SJSA1 (cell line): ENCODE results near the gene JARID2. TPM values are rescaled to one million over a fixed set of nuclear protein-coding genes. Genes with fewer than 3 reads are reported as not detected.

Source experiments
- DNase-seq, 2 experiments: peaks; one replicate each; pipeline ENCODE4 v3.0.0-alpha.2; 2015 to 2020; ENCODE audit warnings: low spot score in 2 of 2, low read depth in 1 of 2
- H3K27ac ChIP-seq: fragments of 250-450 bp; sonication (Bioruptor Pico); 2 replicates; pipeline ENCODE4 v1.5.1; 2020; ENCODE audit warnings: mild to moderate bottlenecking, moderate library complexity
- H3K27me3 ChIP-seq: fragments of 250-450 bp; sonication (Bioruptor Pico); replicated peaks from 2 replicates; pipeline ENCODE4 v1.5.1; 2020; ENCODE audit warnings: mild to moderate bottlenecking, moderate library complexity
- H3K36me3 ChIP-seq: fragments of 250-450 bp; sonication (Bioruptor Pico); 2 replicates; pipeline ENCODE4 v1.5.1; 2020; ENCODE audit warnings: mild to moderate bottlenecking
- H3K4me1 ChIP-seq: fragments of 250-450 bp; sonication (Bioruptor Pico); replicated peaks from 2 replicates; pipeline ENCODE4 v1.6.1; 2021; ENCODE audit warnings: mild to moderate bottlenecking
- H3K4me3 ChIP-seq: fragments of 250-450 bp; sonication (Bioruptor Pico); 2 replicates; pipeline ENCODE4 v1.5.1; 2020; ENCODE audit warnings: mild to moderate bottlenecking
- H3K9me3 ChIP-seq: fragments of 250-450 bp; sonication (Bioruptor Pico); replicated peaks from 2 replicates; pipeline ENCODE4 v1.5.1; 2020; ENCODE audit warnings: mild to moderate bottlenecking
- total RNA-seq: library from RNA; depleted of rRNA; stranded (reverse); fragments of >200 nt; shearing (Covaris generic); gene quantifications from 2 replicates; pipeline ENCODE4 v1.2.3, GENCODE V29; 2014

The JARID2 gene
- total RNA-seq, 1 experiment from 2014 or later, result 7.0 TPM

DNA sequence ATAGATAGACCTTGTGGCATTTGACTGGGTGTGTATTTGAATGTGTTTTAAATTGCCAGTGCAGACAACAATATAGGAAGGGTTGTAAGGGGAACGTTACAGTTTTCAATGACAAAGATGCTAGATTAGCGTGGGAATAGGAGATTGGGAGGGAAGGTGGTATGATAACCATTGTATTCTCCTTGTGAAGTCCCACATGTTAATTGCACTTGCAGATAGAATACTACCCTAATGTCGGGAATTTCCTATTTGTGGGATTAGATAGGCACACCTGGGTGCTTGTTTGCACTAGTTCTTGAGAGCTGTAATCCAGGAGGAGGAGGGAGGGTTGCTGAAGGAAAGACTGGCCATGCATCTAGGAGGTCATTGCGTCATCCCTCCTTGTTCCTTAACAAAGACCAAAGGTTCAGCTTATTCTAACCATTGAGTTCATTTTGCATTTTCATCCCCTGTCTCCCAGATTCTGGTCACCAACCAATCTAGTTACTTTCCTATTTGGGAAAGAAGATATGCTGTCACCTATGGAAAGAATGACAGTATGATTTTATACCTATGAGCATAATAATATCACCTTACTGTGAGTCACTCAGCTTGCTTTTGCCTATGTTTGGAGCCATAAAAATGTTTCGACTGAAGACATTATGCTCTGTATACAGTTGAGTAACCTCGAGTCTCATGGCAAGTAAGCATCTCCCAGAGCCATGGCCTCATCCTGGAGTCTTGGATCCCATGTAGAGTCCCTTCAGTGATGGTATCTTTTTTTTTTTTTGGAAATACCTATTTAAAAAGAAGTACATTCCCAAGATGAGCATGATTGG is 215.5 kb downstream of the JARID2 start:
- H3K4me1 ChIP-seq, result peaks cover 5% of the 10 kb centered on the region
- H3K27me3 ChIP-seq, result no peaks in the 10 kb centered on the region; the same call in 1 of the 2 replicates
- H3K4me3 ChIP-seq, result no peak overlapping the region
- no peaks in the 10 kb centered on the region for H3K36me3 ChIP-seq
- no peaks in the 10 kb centered on the region for H3K9me3 ChIP-seq
- no peak overlapping the region for H3K27ac ChIP-seq
- no peak for DNase-seq

DNA sequence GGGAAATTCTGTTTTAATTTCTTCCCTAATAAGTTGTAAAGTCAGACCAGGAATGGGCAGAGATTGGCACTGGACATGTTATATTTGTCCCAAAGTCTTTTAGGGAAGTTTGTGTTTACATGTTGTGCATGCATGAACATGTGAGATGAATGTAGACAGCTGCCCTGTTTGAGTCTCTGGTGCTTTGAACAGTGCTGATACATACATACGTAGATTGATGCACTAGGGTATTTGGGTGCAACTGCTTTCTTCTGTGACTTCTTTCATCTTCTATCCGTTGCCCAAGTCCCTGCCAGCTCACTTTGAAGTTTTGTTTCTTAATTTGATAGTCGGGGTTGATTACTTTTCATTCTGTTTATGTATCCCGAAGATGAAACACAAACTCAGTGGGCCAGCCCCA is 216.4 kb downstream of the JARID2 start:
- Histone ChIP-seq H3K4me1 (peaks cover 5% of the 10 kb centered on the region), H3K4me3 (no peak overlapping the region), H3K9me3 (no peaks in the 10 kb centered on the region), H3K36me3 (no peaks in the 10 kb centered on the region), H3K27ac (no peak overlapping the region), H3K27me3 (no peaks in the 10 kb centered on the region; the same call in 1 of the 2 replicates)
- DNase-seq, result peak in 1 of 2 experiments; percentile 4

GRCh38 chr6:15462717-15463525 is 217.1 kb downstream of the JARID2 start:
- H3K4me1 ChIP-seq, result peaks cover 5% of the 10 kb centered on the region
- no peaks in the 10 kb centered on the region for H3K36me3 ChIP-seq
- H3K4me3 ChIP-seq, result no peak overlapping the region
- no peaks in the 10 kb centered on the region; the same call in 1 of the 2 replicates for H3K27me3 ChIP-seq
- no peak overlapping the region for H3K27ac ChIP-seq
- no peaks in the 10 kb centered on the region for H3K9me3 ChIP-seq
- DNase-seq, result peak in 1 of 2 experiments; percentile 36

DNA sequence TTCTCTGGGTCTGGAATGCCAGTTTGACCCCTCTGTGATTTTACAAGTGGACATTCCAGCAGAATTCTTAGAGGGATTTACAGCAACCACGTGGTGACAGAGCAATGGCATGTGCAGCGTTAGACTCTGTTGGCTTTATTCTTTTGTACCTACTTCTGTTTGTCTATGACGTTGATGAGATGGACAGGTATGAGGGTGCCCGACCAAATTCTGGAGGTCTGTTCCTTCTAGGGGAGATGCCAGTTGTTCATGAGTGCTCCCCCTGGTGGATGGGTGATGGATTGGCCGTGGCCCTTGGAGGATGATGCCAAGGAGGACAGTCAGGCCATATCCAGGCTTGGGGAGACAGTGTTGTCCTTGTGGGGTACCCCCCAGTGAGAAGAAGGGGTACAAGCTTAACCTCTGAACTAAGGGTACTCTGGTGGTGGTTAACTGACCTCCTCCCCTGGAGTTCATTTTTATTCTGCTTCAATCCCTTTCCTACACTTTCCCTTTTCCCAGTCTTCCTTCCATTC is 218.4 kb downstream of the JARID2 start:
- Histone ChIP-seq H3K4me1 (peaks cover 5% of the 10 kb centered on the region), H3K27me3 (no peaks in the 10 kb centered on the region; the same call in 1 of the 2 replicates), H3K27ac (no peak overlapping the region), H3K4me3 (no peak overlapping the region), H3K9me3 (no peaks in the 10 kb centered on the region), H3K36me3 (0 out of 2 replicates have a peak, but pooled peaks cover 2% of the 10 kb centered on the region)
- peak; percentile 34 to 52 for DNase-seq

GRCh38 chr6:15465212-15465611 is 219.3 kb downstream of the JARID2 start:
- H3K27me3 ChIP-seq, result no peaks in the 10 kb centered on the region; the same call in 1 of the 2 replicates
- H3K4me3 ChIP-seq, result no peak overlapping the region
- no peak overlapping the region for H3K27ac ChIP-seq
- DNase-seq, result no peak
- 0 out of 2 replicates have a peak, but pooled peaks cover 2% of the 10 kb centered on the region for H3K36me3 ChIP-seq
- H3K9me3 ChIP-seq, result no peaks in the 10 kb centered on the region
- H3K4me1 ChIP-seq, result peaks cover 5% of the 10 kb centered on the region

DNA sequence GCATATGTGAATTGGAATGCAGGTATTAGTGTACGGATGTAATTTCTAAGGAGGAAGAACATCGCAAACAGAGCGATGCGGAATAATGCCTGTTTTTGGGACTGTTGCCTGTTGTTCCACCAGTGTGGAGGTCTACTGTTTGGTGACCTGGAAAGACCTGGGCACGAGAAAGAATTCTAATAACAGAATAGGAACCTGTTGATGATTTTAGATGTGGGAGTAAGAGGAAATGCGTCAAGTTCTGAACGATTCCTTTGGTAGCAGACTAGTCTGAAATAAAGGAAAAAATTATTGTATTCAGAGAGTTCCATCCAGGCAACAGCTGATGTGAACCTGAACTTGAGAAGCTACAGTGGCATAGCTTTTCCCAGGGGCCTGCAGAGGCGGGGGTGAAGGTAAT is 224.9 kb downstream of the JARID2 start:
- no peak for DNase-seq

GRCh38 chr6:15472621-15473020 is 226.8 kb downstream of the JARID2 start:
- no peak overlapping the region for H3K4me3 ChIP-seq
- no peak for DNase-seq
- H3K27me3 ChIP-seq, result no peaks in the 10 kb centered on the region
- H3K4me1 ChIP-seq, result no peaks in the 10 kb centered on the region
- no peaks in the 10 kb centered on the region for H3K9me3 ChIP-seq
- no peak overlapping the region for H3K27ac ChIP-seq
- peaks cover 5% of the 10 kb centered on the region; the same call in 1 of the 2 replicates for H3K36me3 ChIP-seq

More for the DNA sequence above, 224.9 kb downstream of the JARID2 start:
- H3K4me1 ChIP-seq, result no peaks in the 10 kb centered on the region
- no peaks in the 10 kb centered on the region for H3K9me3 ChIP-seq
- H3K36me3 ChIP-seq, result peaks cover 5% of the 10 kb centered on the region; the same call in 1 of the 2 replicates
- no peak overlapping the region for H3K4me3 ChIP-seq
- no peaks in the 10 kb centered on the region for H3K27me3 ChIP-seq
- H3K27ac ChIP-seq, result no peak overlapping the region

- H3K9me3 ChIP-seq, result no peaks in the 10 kb centered on the region
- no peak overlapping the region for H3K27ac ChIP-seq
- peaks cover 5% of the 10 kb centered on the region; the same call in 1 of the 2 replicates for H3K36me3 ChIP-seq
- H3K4me3 ChIP-seq, result no peak overlapping the region
- no peaks in the 10 kb centered on the region for H3K27me3 ChIP-seq
- no peaks in the 10 kb centered on the region for H3K4me1 ChIP-seq
- no peak for DNase-seq
These were observed 227.3 kb downstream of the JARID2 start for GRCh38 chr6:15473174-15473573.

DNA sequence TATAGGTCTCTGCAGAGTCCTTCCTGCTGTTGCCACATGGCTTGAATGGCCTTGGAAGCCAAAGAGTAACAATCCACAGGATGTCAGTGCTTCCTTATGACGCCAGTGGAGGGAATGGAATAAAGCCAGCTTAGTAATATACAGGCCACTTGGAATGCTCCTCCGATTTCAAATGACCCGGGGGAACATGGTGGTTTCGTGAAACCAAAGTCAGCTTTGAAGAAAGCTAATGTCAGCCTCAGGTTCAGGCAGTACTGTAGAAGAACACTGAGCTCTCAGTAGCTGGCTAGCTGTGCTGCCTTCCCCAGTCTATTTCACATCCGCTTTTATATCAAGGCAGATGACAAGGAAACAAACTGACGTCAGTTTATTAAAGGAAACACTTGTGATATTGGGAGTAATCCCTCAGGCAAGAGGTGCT is 227.9 kb downstream of the JARID2 start:
- no peak overlapping the region for H3K27ac ChIP-seq
- H3K27me3 ChIP-seq, result no peaks in the 10 kb centered on the region
- no peak overlapping the region for H3K4me3 ChIP-seq
- H3K9me3 ChIP-seq, result no peaks in the 10 kb centered on the region
- no peaks in the 10 kb centered on the region for H3K4me1 ChIP-seq
- no peak for DNase-seq
- peaks cover 3% of the 10 kb centered on the region; the same call in 1 of the 2 replicates for H3K36me3 ChIP-seq

- Histone ChIP-seq H3K27ac (no peak overlapping the region), H3K4me3 (no peak overlapping the region), H3K27me3 (no peaks in the 10 kb centered on the region), H3K4me1 (no peaks in the 10 kb centered on the region), H3K36me3 (peaks cover 3% of the 10 kb centered on the region; the same call in 1 of the 2 replicates), H3K9me3 (no peaks in the 10 kb centered on the region)
- no peak for DNase-seq
These were observed 228.3 kb downstream of the JARID2 start for GRCh38 chr6:15474196-15474595.

GRCh38 chr6:15475261-15475660 is 229.4 kb downstream of the JARID2 start:
- Histone ChIP-seq H3K27ac (no peak overlapping the region), H3K4me3 (no peak overlapping the region), H3K4me1 (no peaks in the 10 kb centered on the region), H3K36me3 (peaks cover 3% of the 10 kb centered on the region; the same call in 1 of the 2 replicates), H3K9me3 (no peaks in the 10 kb centered on the region), H3K27me3 (no peaks in the 10 kb centered on the region)
- no peak for DNase-seq

DNA sequence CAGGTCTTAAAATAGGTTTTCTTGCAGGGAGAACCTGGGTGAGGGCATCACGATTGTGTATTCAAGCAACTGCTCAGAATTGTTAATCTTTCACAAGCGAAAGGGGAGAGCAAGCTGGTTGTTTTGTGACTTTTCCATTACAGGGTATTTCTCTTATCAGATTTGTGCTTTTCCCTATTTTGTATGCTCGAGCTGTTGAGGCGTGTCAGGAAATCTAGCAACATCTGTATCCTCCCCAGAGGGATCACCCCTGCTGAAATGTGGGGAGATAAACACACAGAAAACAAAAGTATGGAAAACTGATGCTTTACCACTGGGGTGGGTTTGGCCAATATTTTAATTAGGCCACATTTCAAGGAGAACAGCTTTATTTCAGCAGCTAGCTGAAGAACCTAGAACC is 230.0 kb downstream of the JARID2 start:
- no peak for DNase-seq
- Histone ChIP-seq H3K27me3 (no peaks in the 10 kb centered on the region), H3K4me1 (no peaks in the 10 kb centered on the region), H3K9me3 (no peaks in the 10 kb centered on the region), H3K27ac (no peak overlapping the region), H3K36me3 (peaks cover 3% of the 10 kb centered on the region; the same call in 1 of the 2 replicates), H3K4me3 (no peak overlapping the region)

- no peak for DNase-seq
- Histone ChIP-seq H3K27me3 (no peaks in the 10 kb centered on the region), H3K9me3 (no peaks in the 10 kb centered on the region), H3K36me3 (peaks cover 3% of the 10 kb centered on the region; the same call in 1 of the 2 replicates), H3K27ac (no peak overlapping the region), H3K4me3 (no peak overlapping the region), H3K4me1 (no peaks in the 10 kb centered on the region)
These were observed 230.9 kb downstream of the JARID2 start for GRCh38 chr6:15476631-15477380.
